Gastroesophageal sphincter (tissue), 3 donors: Measurements from ENCODE around the gene GRID1.

ENCODE experiments used
- CTCF ChIP-seq, 4 experiments: fragments of 200-600 bp in 2 of 4; fragments of 450-650 bp in 2 of 4; sonication (generic) in 1 of 4; IDR thresholded peaks; one replicate each; pipeline ENCODE4 v1.5.1; 2017 to 2019; ENCODE audit warnings: antibody characterized with exemption in 4 of 4, mild to moderate bottlenecking in 2 of 4, moderate library complexity in 2 of 4
- EP300 ChIP-seq: sonication (generic); formaldehyde crosslinking; IDR thresholded peaks from one replicate; pipeline ENCODE4 v1.6.1; 2017; ENCODE audit warnings: antibody characterized with exemption, mild to moderate bottlenecking
- POLR2A ChIP-seq, 2 donors: fragments of 450-650 bp; IDR thresholded peaks; one replicate each; pipeline ENCODE4 v1.6.1; 2017; ENCODE audit warnings: antibody characterized with exemption in 2 of 2, mild to moderate bottlenecking in 2 of 2, moderate library complexity in 1 of 2
- POLR2AphosphoS5 ChIP-seq: sonication (generic); formaldehyde crosslinking; IDR thresholded peaks from one replicate; pipeline ENCODE4 v1.6.1; 2017; ENCODE audit warnings: antibody characterized with exemption

DNA sequence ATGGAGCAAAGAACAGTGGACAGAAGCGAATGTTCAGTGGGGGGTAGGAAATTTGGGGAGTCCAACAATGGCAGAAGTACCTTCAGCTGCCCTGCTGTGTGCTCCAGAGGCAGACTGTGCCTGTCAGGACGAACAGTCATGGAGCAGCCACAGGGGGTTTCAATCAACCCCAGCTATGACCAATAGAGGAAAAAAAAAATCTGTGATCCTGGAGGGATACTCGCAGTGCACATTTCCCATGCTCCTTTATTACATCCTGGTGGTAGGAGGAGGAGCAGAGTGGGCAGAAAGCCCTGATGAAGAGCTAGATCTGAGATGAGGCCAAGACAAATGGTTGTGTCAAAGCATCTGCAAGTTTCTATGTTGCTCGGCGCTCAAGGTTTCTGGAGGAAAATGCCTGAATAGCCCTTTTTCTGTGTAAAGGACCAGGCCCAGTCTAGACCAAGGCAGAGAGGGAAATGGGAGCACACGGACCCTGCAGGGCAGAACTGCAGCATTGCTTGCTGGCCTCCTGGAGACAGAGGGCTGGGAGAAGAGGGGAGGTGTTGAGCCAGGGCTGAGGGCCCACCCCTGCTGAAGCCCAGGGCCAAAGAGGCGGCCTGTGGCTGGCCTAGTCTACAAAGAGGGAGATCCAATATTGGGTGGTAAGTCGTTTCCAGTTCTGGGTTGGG, 201.5 kb downstream of the GRID1 start:
- TF ChIP-seq CTCF (IDR thresholded peaks at IDR 0.05) = no peak
- no peak for TF ChIP-seq POLR2AphosphoS5
- TF ChIP-seq POLR2A (IDR thresholded peaks at IDR 0.05) = no peak
- TF ChIP-seq EP300 = no peak
